Activated T-helper 17 cell treated with anti-CD3 and anti-CD28 coated beads, Interleukin-2, amount 50 U/mL, for 72 hours (primary cell): ENCODE data around the gene MPDZ. TPM values are rescaled to one million over a fixed set of nuclear protein-coding genes. Genes with fewer than 3 reads are reported as not detected.

Experiments
- ATAC-seq: fragments of 150-1000 bp; cut with Tn5 transposase; replicated peaks from 2 replicates; pipeline ENCODE4 v1.10.0; 2021; ENCODE audit warnings: mild to moderate bottlenecking, moderate library complexity
- H3K27ac Mint-ChIP-seq: one replicate; pipeline ENCODE4 v1.8.0; 2022; ENCODE audit warnings: mixed read lengths
- H3K27me3 Mint-ChIP-seq: one replicate; pipeline ENCODE4 v1.8.0; 2022; ENCODE audit warnings: mixed read lengths
- H3K36me3 Mint-ChIP-seq: one replicate; pipeline ENCODE4 v1.8.0; 2022; ENCODE audit warnings: low read depth, mild to moderate bottlenecking, mixed read lengths
- H3K4me1 Mint-ChIP-seq: one replicate; pipeline ENCODE4 v1.8.0; 2022; ENCODE audit warnings: mixed read lengths
- H3K4me3 Mint-ChIP-seq: one replicate; pipeline ENCODE4 v1.8.0; 2022; ENCODE audit warnings: mild to moderate bottlenecking, mixed read lengths
- H3K9me3 Mint-ChIP-seq: one replicate; pipeline ENCODE4 v1.8.0; 2022; ENCODE audit warnings: mixed read lengths
- total RNA-seq, 2 donors: library from RNA; stranded (reverse); gene quantifications; one replicate each; pipeline ENCODE4 v1.2.3, GENCODE V29; 2022

MPDZ gene
- total RNA-seq, 2 donors from 2014 or later: not detected

DNA sequence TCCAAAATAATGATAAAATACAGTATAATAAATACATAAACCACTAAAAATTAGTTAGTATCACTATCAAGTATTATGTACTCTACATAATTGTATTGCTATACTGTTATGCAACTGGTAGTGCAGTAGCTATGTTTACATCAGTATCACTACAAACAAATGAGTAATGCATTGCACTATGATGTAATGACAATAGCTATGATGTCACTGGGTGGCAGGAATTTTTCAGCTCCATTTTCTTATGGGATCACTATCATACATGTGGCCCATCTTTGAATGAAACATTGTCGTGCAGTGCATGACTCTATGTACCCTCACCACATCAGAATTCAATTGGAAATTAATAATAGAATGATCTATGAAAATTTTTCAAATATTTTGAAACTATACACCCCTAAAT, 201.3 kb downstream of the MPDZ start:
- no peak overlapping the region for H3K4me3 Mint-ChIP-seq
- H3K36me3 Mint-ChIP-seq: no peaks in the 10 kb centered on the region
- no peaks in the 10 kb centered on the region for H3K4me1 Mint-ChIP-seq
- no peak overlapping the region for H3K27ac Mint-ChIP-seq
- ATAC-seq: no peak
- H3K9me3 Mint-ChIP-seq: peaks cover 4% of the 10 kb centered on the region
- H3K27me3 Mint-ChIP-seq: no peaks in the 10 kb centered on the region

DNA sequence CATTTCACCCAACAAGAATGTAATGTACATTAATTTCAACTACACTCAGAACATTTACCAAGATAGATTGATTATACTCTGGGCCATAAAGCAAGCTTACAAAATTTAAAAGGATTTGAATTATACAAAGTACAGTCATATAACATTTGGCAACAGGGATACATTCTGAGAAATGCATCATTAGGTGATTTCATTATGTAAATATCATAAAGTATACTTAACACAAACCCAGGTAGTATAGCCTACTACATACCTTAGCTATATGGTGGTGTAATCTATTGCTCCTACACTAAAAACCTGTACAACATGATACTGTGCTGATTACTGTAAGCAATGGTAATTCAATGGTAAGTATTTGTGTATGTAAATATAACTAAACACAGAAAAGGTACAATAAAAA, 202.9 kb downstream of the MPDZ start:
- Mint-ChIP-seq H3K36me3 (no peaks in the 10 kb centered on the region), H3K27ac (no peak overlapping the region), H3K4me1 (no peaks in the 10 kb centered on the region)

DNA sequence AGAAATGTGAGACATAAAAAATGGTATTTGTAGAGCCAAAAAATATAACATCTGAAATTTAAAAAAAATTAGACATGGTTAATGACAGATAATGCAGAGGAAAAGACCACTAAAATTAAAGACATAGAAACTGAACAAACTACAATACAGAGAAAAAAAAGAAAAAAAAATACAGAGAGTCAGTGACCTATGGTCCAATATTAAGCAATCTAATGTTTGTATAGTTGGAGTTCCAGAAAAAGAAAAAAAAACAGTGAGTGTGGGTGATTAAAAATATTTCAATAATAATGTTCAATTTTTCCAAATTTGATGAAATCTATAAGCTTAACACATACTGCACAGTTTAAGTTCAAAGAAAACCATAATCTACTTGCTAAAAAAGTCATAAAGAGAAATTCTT, 207.6 kb downstream of the MPDZ start:
- ATAC-seq: no peak
- Mint-ChIP-seq H3K4me1 (no peaks in the 10 kb centered on the region), H3K4me3 (no peak overlapping the region), H3K36me3 (no peaks in the 10 kb centered on the region), H3K9me3 (peaks cover 21% of the 10 kb centered on the region), H3K27me3 (no peaks in the 10 kb centered on the region), H3K27ac (no peak overlapping the region)

More for the DNA sequence above, 202.9 kb downstream of the MPDZ start:
- no peaks in the 10 kb centered on the region for H3K27me3 Mint-ChIP-seq
- no peak for ATAC-seq
- peaks cover 9% of the 10 kb centered on the region for H3K9me3 Mint-ChIP-seq
- H3K4me3 Mint-ChIP-seq: no peak overlapping the region

DNA sequence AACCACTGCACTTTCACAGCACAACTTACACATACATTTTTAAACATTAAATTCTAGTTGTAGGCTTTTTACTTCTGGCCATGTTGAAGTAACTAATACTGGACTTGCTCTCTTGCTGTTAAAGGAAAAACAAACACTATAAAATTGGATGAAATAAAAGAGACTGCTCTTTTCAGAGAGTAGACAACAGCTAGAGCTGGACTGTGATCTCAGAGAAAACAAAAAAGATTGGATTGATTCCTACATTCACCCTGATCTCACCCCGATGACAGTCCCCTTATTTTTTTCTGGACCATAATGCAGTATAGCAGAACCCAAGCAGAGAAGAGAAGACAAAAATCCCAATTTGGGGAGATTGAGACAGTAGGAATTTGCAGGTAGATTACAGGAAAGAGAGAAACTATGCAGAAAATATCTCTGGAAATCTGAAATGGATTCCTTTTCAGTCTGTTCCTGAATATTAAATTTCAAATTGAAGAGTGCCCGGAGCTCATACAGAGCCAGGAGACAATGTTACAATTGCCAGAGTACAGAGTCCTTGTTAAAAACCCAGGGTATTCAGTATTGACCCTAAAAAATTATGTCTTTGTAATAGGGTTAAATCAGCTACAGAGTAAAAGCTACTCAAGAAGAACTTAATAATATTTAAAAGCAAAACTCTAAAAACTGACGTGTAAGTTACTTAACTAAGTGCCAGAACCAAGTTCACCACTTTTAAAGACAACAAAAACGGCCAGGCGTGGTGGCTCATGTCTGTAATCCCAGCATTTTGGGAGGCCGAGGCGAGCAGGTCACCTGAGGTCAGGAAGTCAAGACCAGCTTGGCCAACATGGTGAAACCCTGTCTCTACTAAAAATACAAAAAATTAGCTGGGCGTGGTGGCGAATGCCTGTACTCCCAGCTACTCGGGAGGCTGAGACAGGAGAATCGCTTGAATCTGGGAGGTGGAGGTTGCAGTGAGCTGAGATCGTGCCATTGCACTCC, 208.6 kb downstream of the MPDZ start:
- Mint-ChIP-seq H3K4me3 (no peak overlapping the region), H3K4me1 (no peaks in the 10 kb centered on the region), H3K27me3 (no peaks in the 10 kb centered on the region), H3K9me3 (peaks cover 21% of the 10 kb centered on the region), H3K27ac (no peak overlapping the region), H3K36me3 (no peaks in the 10 kb centered on the region)
- no peak for ATAC-seq

DNA sequence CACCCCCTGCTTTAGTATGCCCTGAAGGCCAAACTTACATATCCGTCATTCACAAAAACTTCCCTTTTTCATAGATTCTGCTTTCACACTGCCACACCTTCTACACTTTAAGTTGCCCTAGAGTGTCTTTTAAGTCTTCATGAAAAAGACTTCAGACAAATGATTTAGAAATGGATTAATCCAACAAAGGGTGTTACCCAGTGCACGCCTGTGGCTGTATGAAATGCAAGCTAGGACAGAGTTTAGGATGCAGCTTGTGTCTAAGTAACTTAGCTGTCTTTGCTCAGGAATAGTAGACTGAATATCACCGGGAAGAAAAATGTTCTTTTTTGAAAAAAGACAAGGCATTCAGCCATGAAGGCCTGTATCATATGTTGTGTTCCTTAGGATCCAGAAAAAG, 210.0 kb downstream of the MPDZ start:
- Mint-ChIP-seq H3K4me3 (no peak overlapping the region), H3K4me1 (no peaks in the 10 kb centered on the region), H3K27me3 (no peaks in the 10 kb centered on the region), H3K27ac (no peak overlapping the region), H3K9me3 (peaks cover 19% of the 10 kb centered on the region), H3K36me3 (no peaks in the 10 kb centered on the region)
- ATAC-seq: no peak

DNA sequence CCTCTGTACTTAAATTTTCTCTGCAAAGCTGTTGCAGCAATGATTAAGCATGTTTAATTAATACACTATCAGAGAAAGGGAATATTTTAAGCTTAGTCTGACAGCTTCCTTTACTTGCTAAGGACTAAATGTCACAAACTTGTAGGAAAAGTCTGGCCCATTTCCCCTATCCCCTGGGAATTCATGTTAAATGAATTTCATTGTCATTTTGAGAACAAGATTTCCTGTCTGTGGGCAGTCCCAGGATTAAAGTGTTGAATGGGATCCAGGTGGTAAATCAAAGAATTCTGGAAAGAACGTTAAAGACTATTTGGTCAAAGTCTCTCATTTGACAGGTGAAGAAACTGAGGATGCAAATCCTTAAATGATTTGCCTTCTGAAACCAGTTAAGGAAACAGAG, 214.8 kb downstream of the MPDZ start:
- H3K4me1 Mint-ChIP-seq: no peaks in the 10 kb centered on the region
- no peaks in the 10 kb centered on the region for H3K36me3 Mint-ChIP-seq
- no peaks in the 10 kb centered on the region for H3K27me3 Mint-ChIP-seq
- no peak overlapping the region for H3K27ac Mint-ChIP-seq
- no peak for ATAC-seq
- peaks cover 13% of the 10 kb centered on the region for H3K9me3 Mint-ChIP-seq
- no peak overlapping the region for H3K4me3 Mint-ChIP-seq

DNA sequence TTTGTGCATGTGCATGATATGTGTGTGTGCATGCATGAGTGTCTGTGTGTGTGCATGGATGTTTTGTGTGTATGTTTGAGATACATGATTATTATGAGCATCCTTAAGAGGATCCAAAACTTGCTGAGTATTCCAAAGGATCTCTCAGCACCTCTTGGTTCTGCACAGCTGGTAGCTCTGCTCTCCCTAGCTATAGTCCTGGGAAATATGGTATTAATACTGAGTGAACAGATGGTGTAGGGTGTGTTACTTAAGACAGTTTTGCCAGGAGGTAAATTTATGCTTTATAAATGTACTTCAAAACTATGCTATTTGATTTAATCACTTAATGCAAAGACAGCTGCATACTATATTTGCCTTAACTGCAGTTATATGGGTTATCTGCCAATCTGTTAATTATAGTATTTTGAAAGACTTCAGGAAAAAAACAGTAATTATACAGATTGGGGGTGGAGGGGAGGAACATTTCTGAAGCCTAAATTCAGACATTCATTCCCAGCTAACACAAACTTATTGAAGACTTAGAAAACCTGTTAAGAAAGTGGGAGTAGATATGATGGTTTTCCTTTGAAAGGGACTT, 215.5 kb downstream of the MPDZ start:
- Mint-ChIP-seq H3K4me3 (no peak overlapping the region), H3K4me1 (no peaks in the 10 kb centered on the region), H3K9me3 (peaks cover 10% of the 10 kb centered on the region), H3K27me3 (no peaks in the 10 kb centered on the region), H3K36me3 (no peaks in the 10 kb centered on the region), H3K27ac (no peak overlapping the region)
- ATAC-seq: no peak

DNA sequence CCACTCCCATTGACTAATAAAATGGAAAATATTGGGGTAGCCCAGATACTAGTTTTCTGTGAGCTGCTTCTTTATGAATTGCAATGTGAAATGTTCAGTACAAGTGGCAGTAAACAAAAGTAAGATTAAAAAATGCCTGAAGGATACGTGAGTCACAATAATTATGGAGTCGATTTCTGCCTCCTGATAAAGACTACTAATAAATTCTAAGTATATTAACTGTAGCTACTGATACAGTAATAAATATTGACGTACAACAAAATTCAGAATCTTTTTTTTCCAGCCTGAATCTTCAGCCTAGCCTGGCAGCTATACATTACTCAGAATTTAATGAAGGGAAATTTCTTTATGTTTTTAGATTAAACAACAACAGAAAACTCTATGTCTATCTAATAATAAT, 218.1 kb downstream of the MPDZ start:
- Mint-ChIP-seq H3K36me3 (no peaks in the 10 kb centered on the region), H3K4me1 (no peaks in the 10 kb centered on the region), H3K9me3 (peaks cover 7% of the 10 kb centered on the region), H3K27ac (no peak overlapping the region), H3K27me3 (no peaks in the 10 kb centered on the region), H3K4me3 (no peak overlapping the region)
- no peak for ATAC-seq
